ENCODE data around the gene C3AR1. TPM values are rescaled to one million over a fixed set of nuclear protein-coding genes. Genes with fewer than 3 reads are reported as not detected.
"Not testable (repeated sequence)": the region's sequence is repeated elsewhere in the genome, so short reads cannot be mapped to it uniquely, and the experiment has no call there.

Gene C3AR1
- total RNA-seq, 2 experiments from 2014 or later, result 0.94 to 0.97 TPM

DNA sequence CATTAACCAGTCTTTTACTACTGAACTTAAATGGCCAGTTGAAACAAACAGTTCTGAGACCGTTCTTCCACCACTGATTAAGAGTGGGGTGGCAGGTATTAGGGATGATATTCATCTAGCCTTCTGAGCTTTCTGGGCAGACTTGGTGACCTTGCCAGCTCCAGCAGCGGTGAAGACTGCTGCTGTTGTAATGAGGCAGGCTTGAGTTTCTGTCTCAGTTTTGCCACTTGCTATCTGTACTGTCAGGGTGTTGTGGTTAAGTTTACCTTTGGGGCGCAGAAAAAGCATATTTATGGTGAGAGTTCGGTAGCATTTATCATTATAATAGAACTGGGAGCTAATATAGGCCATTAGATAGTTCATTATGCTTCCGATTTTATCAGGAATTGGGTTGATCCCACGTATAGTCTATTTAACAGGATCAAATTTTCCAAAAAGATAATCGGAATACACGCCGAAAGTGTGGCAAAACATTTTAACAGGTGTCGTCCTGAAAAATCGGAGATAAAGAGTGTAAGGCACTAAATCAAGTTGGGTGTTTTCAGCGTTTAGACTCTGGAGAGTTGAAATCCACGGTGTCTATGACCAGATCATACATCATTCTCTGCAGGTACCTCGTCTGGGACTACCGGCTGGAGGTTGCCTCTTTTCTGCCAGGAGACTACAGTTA, 15.2 kb upstream of the C3AR1 start:
- H3K27me3 Mint-ChIP-seq, result no peaks in the 10 kb centered on the region
- peaks cover 10% of the 10 kb centered on the region for H3K36me3 Mint-ChIP-seq
- peak overlapping the region; percentile 89 for H3K4me3 Mint-ChIP-seq
- CTCF ChIA-PET, result interaction anchor here (0.6 to 9.1 kb wide), 4 partner anchors 10 to 121 kb away, joined by 3 to 263 read pairs (median 3); partner anchors contain the start of gene C3AR1
- peak overlapping the region; percentile 100 for H3K27ac Mint-ChIP-seq
- POLR2A ChIA-PET, result interaction anchor here (0.7 to 1.8 kb wide), 5 partner anchors 11 to 147 kb away, joined by 3 to 6 read pairs (median 4); partner anchors contain the start of gene FOXJ2
- intact Hi-C loops (cut with micrococcal nuclease), result no loop called here
- H3K4me1 Mint-ChIP-seq (ENCODE audit: low read depth), result peaks cover 69% of the 10 kb centered on the region
- H3K9me3 Mint-ChIP-seq, result no peaks in the 10 kb centered on the region
- peak; percentile 59 for DNase-seq

DNA sequence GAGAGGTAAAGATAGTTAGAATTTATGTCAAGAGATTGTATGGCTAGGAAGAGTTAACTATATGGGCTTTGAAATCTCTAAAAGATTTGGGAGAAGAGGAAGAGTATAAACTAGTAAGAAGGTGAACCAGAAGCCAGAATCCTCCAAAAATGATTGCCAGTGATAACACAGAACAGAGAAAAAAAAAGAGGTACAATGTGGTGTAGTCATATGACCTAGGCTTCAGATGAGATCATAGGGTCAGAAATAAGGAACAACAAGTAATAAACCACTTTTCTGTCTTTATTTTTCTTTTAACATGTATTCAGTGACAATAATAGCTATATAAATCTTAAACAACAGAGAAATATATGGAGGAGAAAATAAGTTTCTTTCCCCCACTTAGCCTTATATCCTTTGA, 14.0 kb upstream of the C3AR1 start:
- CTCF ChIA-PET, result interaction anchor here (3.2 to 9.1 kb wide), 3 partner anchors 14 to 147 kb away, joined by 28 to 263 read pairs (median 39); partner anchors contain the start of gene C3AR1
- Mint-ChIP-seq H3K36me3 (peaks cover 7% of the 10 kb centered on the region), H3K4me3 (peak overlapping the region; percentile 0), H3K9me3 (no peaks in the 10 kb centered on the region), H3K27ac (peak overlapping the region; percentile 57), H3K27me3 (no peaks in the 10 kb centered on the region), H3K4me1 (ENCODE audit: low read depth) (peaks cover 59% of the 10 kb centered on the region)
- intact Hi-C loops (cut with micrococcal nuclease), result no loop called here
- DNase-seq, result no peak
- POLR2A ChIA-PET, result interaction anchor here (1.8 kb wide), 1 partner anchor 146 kb away, joined by 6 read pairs; no protein-coding TSS in a partner anchor

DNA sequence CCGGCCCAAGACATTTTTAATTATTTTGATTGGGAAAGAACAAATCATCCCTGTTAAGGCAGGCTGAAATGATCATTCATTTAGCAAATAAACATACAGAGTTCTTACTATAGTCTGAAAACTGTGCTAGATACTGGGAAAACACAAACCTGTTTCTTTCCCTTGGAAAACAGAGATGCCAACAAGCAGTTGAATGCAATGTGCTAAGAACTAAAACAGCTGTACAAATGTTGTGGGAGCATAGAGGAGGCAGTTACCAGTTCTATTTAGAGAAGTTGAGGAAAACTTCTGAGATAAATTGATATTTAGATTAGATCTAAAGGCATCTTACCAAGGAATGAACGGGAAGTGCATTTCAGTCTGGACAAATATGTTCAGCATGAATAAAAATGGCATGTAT, 12.8 kb upstream of the C3AR1 start:
- Mint-ChIP-seq H3K36me3 (peaks cover 2% of the 10 kb centered on the region), H3K27me3 (no peaks in the 10 kb centered on the region), H3K4me1 (ENCODE audit: low read depth) (peaks cover 50% of the 10 kb centered on the region), H3K9me3 (no peaks in the 10 kb centered on the region), H3K4me3 (no peak overlapping the region), H3K27ac (peak overlapping the region; percentile 57)
- intact Hi-C loops (cut with micrococcal nuclease), result loop anchor here (1.0 kb wide), 2 partner anchors 33 to 219 kb away; no protein-coding TSS in a partner anchor
- POLR2A ChIA-PET, result interaction anchor here (0.7 to 1.6 kb wide), 3 partner anchors 38 to 145 kb away, joined by 3 to 4 read pairs (median 3); partner anchors contain the start of gene SLC2A3
- no peak for DNase-seq
- CTCF ChIA-PET, result interaction anchor here (1.0 to 9.1 kb wide), 18 partner anchors 9 to 253 kb away, joined by 3 to 263 read pairs (median 15); partner anchors contain the start of genes C3AR1 and FOXJ2

DNA sequence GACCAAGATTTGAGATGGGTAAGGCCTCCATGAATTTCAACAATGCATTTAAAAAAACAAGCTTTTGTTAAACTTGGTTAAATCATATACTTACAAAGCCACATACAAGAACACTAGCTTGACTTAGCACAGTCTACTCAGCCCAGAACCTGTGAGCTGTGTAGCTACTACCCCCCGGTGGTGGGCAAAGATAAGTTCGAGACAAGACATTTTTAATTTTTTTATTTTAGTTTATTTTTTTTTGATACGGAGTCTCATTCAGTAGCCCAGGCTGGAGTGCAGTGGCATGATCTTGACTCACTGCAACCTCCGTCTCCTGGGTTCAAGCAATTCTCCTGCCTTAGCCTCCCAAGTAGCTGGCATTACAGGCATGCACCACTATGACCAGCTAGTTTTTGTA, 12.2 kb upstream of the C3AR1 start:
- ChIA-PET POLR2A (interaction anchor here (0.6 to 1.6 kb wide), 5 partner anchors 38 to 145 kb away, joined by 3 to 5 read pairs (median 4); partner anchors contain the start of gene SLC2A3), CTCF (interaction anchor here (0.6 to 9.1 kb wide), 31 partner anchors 8 to 1701 kb away, joined by 3 to 263 read pairs (median 5); partner anchors contain the start of genes C3AR1 and FOXJ2)
- peak overlapping the region; percentile 57 for H3K27ac Mint-ChIP-seq
- no peak overlapping the region for H3K4me3 Mint-ChIP-seq
- peak; percentile 75 for DNase-seq
- no peaks in the 10 kb centered on the region for H3K9me3 Mint-ChIP-seq
- H3K36me3 Mint-ChIP-seq, result peaks cover 2% of the 10 kb centered on the region
- no peaks in the 10 kb centered on the region for H3K27me3 Mint-ChIP-seq
- intact Hi-C loops (cut with micrococcal nuclease), result loop anchor here (1.0 kb wide), 2 partner anchors 32 to 218 kb away; no protein-coding TSS in a partner anchor
- H3K4me1 Mint-ChIP-seq (ENCODE audit: low read depth), result peaks cover 45% of the 10 kb centered on the region

DNA sequence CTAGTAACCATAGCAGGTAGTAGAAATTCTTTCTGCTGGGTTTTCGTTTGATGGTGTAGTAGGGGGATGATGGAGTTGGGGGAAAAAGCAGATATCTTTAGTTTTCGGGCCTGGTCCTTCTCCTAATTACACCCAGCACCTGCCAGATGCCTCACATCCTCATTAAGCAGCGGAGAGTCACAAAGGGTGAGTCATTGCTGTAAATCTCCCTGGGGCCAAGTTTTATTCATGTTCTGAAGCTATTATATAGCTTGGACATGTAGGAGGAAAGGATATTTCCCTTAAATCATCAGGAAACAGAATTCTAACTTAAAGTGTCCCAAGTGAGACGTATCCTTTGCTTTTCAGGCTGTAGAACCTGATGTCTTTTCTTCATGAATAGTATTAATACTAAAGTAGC, 11.0 kb upstream of the C3AR1 start:
- H3K4me3 Mint-ChIP-seq, result no peak overlapping the region
- CTCF ChIA-PET, result interaction anchor here (1.1 to 9.1 kb wide), 13 partner anchors 11 to 879 kb away, joined by 3 to 263 read pairs (median 18); partner anchors contain the start of genes C3AR1 and FOXJ2
- peaks cover 2% of the 10 kb centered on the region for H3K36me3 Mint-ChIP-seq
- intact Hi-C loops (cut with micrococcal nuclease), result no loop called here
- H3K27ac Mint-ChIP-seq, result no peak overlapping the region
- no peak for DNase-seq
- no peaks in the 10 kb centered on the region for H3K9me3 Mint-ChIP-seq
- POLR2A ChIA-PET, result interaction anchor here (1.6 kb wide), 1 partner anchor 50 kb away, joined by 5 read pairs; no protein-coding TSS in a partner anchor
- no peaks in the 10 kb centered on the region for H3K27me3 Mint-ChIP-seq
- H3K4me1 Mint-ChIP-seq (ENCODE audit: low read depth), result peaks cover 40% of the 10 kb centered on the region

DNA sequence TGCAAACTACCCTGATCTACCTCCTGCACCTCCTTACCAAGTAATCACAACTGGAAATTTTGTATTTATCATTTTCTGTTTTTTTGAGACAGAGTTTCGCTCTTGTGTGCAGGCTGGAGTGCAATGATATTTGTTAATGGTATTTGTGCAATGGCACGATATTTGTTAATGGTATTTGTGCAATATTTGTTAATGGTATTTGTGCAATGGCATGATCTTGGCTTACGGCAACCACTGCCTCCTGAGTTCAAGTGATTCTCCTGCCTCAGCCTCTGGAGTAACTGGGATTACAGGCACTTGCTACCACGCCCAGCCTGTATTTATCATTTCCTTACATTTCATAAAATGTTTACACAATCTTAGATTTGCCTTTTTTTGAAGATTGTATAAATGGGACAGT, 10.2 kb upstream of the C3AR1 start:
- Mint-ChIP-seq H3K4me3 (no peak overlapping the region), H3K4me1 (ENCODE audit: low read depth) (peaks cover 40% of the 10 kb centered on the region), H3K9me3 (no peaks in the 10 kb centered on the region), H3K27ac (no peak overlapping the region), H3K36me3 (peaks cover 1% of the 10 kb centered on the region), H3K27me3 (no peaks in the 10 kb centered on the region)
- ChIA-PET CTCF (interaction anchor here (1.4 to 9.1 kb wide), 3 partner anchors 18 to 31 kb away, joined by 3 to 263 read pairs (median 18); no protein-coding TSS in a partner anchor), POLR2A (no interaction called here)
- DNase-seq, result no peak
- intact Hi-C loops (cut with micrococcal nuclease), result no loop called here

DNA sequence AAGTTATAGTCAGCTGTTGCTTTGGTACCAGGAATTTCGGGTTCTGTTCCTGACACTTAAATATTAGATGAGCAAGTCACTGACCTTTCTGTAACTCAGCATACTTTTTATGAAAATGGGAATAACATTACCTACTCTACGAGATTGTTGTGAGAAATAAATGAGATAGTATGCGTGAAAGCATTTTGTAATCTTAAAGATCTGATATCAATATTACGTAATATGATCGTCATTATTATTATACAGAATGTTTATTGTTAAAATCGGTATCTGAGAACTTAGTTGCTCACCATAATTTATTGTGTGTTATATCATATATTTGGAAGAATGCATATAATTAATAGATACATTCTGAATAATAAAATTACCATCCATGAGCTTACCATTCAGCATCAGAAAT, 9.8 kb upstream of the C3AR1 start:
- Mint-ChIP-seq H3K27ac (no peak overlapping the region), H3K27me3 (no peaks in the 10 kb centered on the region), H3K4me1 (ENCODE audit: low read depth) (peaks cover 36% of the 10 kb centered on the region), H3K4me3 (no peak overlapping the region), H3K9me3 (no peaks in the 10 kb centered on the region), H3K36me3 (no peaks in the 10 kb centered on the region)
- intact Hi-C loops (cut with micrococcal nuclease), result no loop called here
- ChIA-PET POLR2A (no interaction called here), CTCF (interaction anchor here (1.4 to 9.1 kb wide), 2 partner anchors 22 to 30 kb away, joined by 3 to 263 read pairs; no protein-coding TSS in a partner anchor)
- DNase-seq, result no peak

DNA sequence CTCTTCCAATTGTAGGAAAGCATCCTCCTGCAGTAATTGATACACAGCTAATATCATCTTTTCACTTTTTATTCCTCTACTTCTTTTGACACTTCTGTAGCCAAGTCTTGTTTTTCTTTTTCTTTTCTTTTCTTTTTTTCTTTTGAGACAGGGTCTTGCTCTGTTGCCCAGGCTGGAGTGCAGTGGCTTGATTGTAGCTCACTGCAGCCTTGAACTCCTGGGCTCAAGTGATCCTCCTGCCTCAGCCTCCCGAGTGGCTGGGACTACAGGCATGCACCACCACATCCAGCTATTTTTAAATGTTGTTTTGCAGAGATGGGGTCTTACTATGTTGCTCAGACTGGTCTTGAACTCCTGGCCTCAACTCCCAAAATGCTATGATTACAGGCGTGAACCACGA, 5.7 kb upstream of the C3AR1 start:
- H3K9me3 Mint-ChIP-seq; H3K27me3 Mint-ChIP-seq; DNase-seq; POLR2A ChIA-PET; H3K36me3 Mint-ChIP-seq; intact Hi-C loops (cut with micrococcal nuclease); H3K4me3 Mint-ChIP-seq; H3K27ac Mint-ChIP-seq: not testable (repeated sequence)
- CTCF ChIA-PET, result interaction anchor here (0.6 to 2.9 kb wide), 2 partner anchors 9 to 26 kb away, joined by 3 to 10 read pairs; no protein-coding TSS in a partner anchor
- H3K4me1 Mint-ChIP-seq (ENCODE audit: low read depth), result peaks cover 17% of the 10 kb centered on the region

DNA sequence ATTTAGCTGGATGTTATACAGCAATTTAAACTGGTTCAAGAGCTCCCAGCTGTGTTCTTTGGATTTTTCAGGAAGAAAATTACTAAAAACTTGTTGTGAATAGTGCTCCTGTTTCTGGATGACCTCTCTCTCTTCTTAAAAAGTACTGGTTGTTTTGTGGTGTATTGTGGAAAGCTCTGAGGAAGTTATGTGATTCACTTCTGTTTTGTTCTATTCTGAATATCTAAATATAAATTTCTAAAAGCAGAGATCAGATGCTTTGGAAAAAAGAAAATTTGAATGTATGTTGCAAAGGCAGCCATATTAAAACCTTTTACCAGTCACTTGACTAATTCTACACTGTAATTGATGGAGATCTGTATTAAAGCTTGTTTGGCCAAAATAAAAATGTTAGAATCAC, 3.4 kb upstream of the C3AR1 start:
- intact Hi-C loops (cut with micrococcal nuclease), result no loop called here
- ChIA-PET POLR2A (interaction anchor here (0.7 kb wide), 1 partner anchor 12 kb away, joined by 3 read pairs; no protein-coding TSS in a partner anchor), CTCF (interaction anchor here (1.1 to 2.9 kb wide), 3 partner anchors 9 to 168 kb away, joined by 4 to 18 read pairs (median 10); no protein-coding TSS in a partner anchor)
- Mint-ChIP-seq H3K4me1 (ENCODE audit: low read depth) (peaks cover 37% of the 10 kb centered on the region), H3K36me3 (no peaks in the 10 kb centered on the region), H3K27me3 (no peaks in the 10 kb centered on the region), H3K9me3 (no peaks in the 10 kb centered on the region), H3K27ac (no peak overlapping the region), H3K4me3 (no peak overlapping the region)
- DNase-seq, result no peak

DNA sequence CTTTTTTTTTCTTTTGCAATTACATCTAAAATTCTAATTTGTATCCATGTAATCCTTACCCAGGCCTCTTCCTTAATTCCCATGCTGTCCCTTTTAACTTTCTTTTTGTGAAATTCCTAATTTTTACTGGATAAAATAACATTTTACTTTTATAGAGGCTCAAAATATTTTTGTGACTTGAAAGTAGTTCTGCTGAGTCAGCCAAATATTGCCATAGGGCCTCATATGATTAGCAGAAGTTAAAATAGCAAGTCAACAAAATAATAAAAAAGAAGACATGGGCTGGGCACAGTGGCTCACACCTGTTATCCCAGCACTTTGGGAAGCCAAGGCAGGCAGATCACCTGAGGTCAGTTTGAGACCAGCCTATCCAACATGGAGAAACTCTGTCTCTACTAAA, 2.0 kb downstream of the C3AR1 start:
- Mint-ChIP-seq H3K4me1 (ENCODE audit: low read depth) (peaks cover 26% of the 10 kb centered on the region), H3K36me3 (no peaks in the 10 kb centered on the region), H3K27ac (no peak overlapping the region), H3K4me3 (no peak overlapping the region), H3K27me3 (no peaks in the 10 kb centered on the region), H3K9me3 (no peaks in the 10 kb centered on the region)
- ChIA-PET CTCF (no interaction called here), POLR2A (no interaction called here)
- intact Hi-C loops (cut with micrococcal nuclease), result no loop called here
- no peak for DNase-seq

DNA sequence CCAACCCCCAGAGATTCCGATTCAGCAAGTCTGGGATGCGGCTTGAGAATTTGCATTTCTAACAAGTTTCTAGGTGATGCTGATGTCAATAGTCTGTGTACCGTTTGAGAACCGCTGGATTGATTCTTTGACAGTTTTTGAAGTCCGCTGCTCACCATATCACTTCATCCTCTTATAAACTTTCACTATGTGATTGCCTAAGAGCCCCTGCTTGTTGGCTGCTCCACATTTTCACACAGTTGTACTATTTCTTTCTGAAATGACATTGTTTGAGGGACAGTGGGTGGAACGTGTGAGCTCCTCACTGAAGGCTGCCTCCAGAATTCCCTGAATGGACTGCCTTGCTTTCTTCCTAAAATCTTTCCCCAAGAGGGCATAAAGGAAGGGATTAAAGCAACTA, 7.7 kb downstream of the C3AR1 start:
- Mint-ChIP-seq H3K27ac (no peak overlapping the region), H3K9me3 (no peaks in the 10 kb centered on the region), H3K4me1 (ENCODE audit: low read depth) (peaks cover 16% of the 10 kb centered on the region), H3K27me3 (no peaks in the 10 kb centered on the region), H3K4me3 (no peak overlapping the region), H3K36me3 (peaks cover 4% of the 10 kb centered on the region)
- intact Hi-C loops (cut with micrococcal nuclease), result loop anchor here (1.0 kb wide), 1 partner anchor 8 kb away; the partner anchor contains the start of gene C3AR1
- CTCF ChIA-PET, result interaction anchor here (4.6 kb wide), 1 partner anchor 19 kb away, joined by 18 read pairs; no protein-coding TSS in a partner anchor
- POLR2A ChIA-PET, result no interaction called here
- DNase-seq, result no peak

DNA sequence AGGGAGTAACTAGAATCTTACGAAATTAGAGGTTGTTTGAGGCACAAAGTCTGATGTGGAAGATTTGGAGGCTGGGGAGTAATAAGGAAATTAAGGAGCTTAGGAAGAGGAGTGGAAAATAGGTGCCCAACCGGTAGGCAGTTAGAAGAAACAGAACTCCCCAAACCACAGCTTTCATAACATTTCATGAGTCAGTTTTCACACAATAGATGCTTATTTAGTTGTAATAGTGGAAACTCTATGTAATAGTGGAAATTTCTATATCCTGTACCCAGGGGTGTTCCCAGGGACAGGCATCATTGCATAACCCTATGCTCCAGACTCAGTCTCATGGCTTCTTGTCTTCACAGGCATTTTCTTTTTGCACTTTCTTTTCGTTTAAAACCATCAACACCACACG, 8.3 kb downstream of the C3AR1 start:
- ChIA-PET CTCF (interaction anchor here (4.6 to 4.8 kb wide), 2 partner anchors 12 to 20 kb away, joined by 18 to 27 read pairs; no protein-coding TSS in a partner anchor), POLR2A (no interaction called here)
- Mint-ChIP-seq H3K9me3 (no peaks in the 10 kb centered on the region), H3K27me3 (no peaks in the 10 kb centered on the region), H3K27ac (no peak overlapping the region), H3K36me3 (peaks cover 4% of the 10 kb centered on the region), H3K4me1 (ENCODE audit: low read depth) (peaks cover 16% of the 10 kb centered on the region), H3K4me3 (no peak overlapping the region)
- intact Hi-C loops (cut with micrococcal nuclease), result loop anchor here (1.0 kb wide), 1 partner anchor 8 kb away; the partner anchor contains the start of gene C3AR1
- no peak for DNase-seq
